Liver (tissue), 4 donors: Measurements from ENCODE around the gene CHRNG. TPM values are rescaled to one million over a fixed set of nuclear protein-coding genes. Genes with fewer than 3 reads are reported as not detected.

Source experiments
- polyA plus RNA-seq, 2 donors: library from polyadenylated mRNA; stranded (reverse) in 1 of 2; unstranded in 1 of 2; fragments of 200-250 nt in 1 of 2; fragments of >200 nt in 1 of 2; fragmentation: Nextera tagmentation in 1 of 2; extraction: Ambion mirVana in 1 of 2; gene quantifications; one replicate each; pipeline versions ENCODE4 v1.2.1 to v1.2.3, GENCODE V29; 2013 to 2015
- total RNA-seq, 2 donors: library from RNA; depleted of rRNA; stranded (reverse); fragments of >200 nt; gene quantifications; one replicate each; pipeline ENCODE4 v1.2.3, GENCODE V29; 2014
- donor health status: healthy.
- donor health status: healthy.
- donor health status: healthy.

CHRNG gene
- total and polyA plus RNA-seq, 4 donors = not detected

Other genes with a start within 250 kb of the CHRNG start
- not detected for gene ALPP, start 160.9 kb upstream of the CHRNG start, total RNA-seq
- not detected for gene ALPP, start 160.9 kb upstream of the CHRNG start, polyA plus RNA-seq
- not detected for gene ALPG, start 132.8 kb upstream of the CHRNG start, total RNA-seq
- not detected for gene ALPG, start 132.8 kb upstream of the CHRNG start, polyA plus RNA-seq
- gene ALPI, start 83.5 kb upstream of the CHRNG start, total RNA-seq = not detected
- under 1 TPM in 1 of 2 donors, not detected in 1; 0.02 TPM for gene ALPI, start 83.5 kb upstream of the CHRNG start, polyA plus RNA-seq
- 1 to 10 TPM in 1 of 2 donors, not detected in 1; 1.8 TPM for gene ECEL1, start 51.9 kb upstream of the CHRNG start, total RNA-seq
- gene ECEL1, start 51.9 kb upstream of the CHRNG start, polyA plus RNA-seq = under 1 TPM in 1 of 2 donors, not detected in 1; 0.67 TPM
- not detected for gene PRSS56, start 19.3 kb upstream of the CHRNG start, total RNA-seq
- gene PRSS56, start 19.3 kb upstream of the CHRNG start, polyA plus RNA-seq = under 1 TPM in 1 of 2 donors, not detected in 1; 0.02 TPM
- not detected for gene CHRND, start 13.5 kb upstream of the CHRNG start, total RNA-seq
- not detected for gene CHRND, start 13.5 kb upstream of the CHRNG start, polyA plus RNA-seq
- gene TIGD1, start 10.9 kb downstream of the CHRNG start, total RNA-seq = 1 to 10 TPM; 1.8 to 3.0 TPM
- gene TIGD1, start 10.9 kb downstream of the CHRNG start, polyA plus RNA-seq = 1 to 10 TPM in 1 of 2 donors, under 1 TPM in 1; 0.50 to 1.6 TPM
- 10 to 100 TPM; 30.0 to 46.9 TPM for gene EIF4E2, start 11.0 kb downstream of the CHRNG start, total RNA-seq
- 10 to 100 TPM; 44.6 to 46.3 TPM for gene EIF4E2, start 11.0 kb downstream of the CHRNG start, polyA plus RNA-seq
- 10 to 100 TPM in 1 of 2 donors, 1 to 10 TPM in 1; 3.3 to 13.9 TPM for gene EFHD1, start 93.9 kb downstream of the CHRNG start, total RNA-seq
- 10 to 100 TPM in 1 of 2 donors, 1 to 10 TPM in 1; 6.7 to 28.5 TPM for gene EFHD1, start 93.9 kb downstream of the CHRNG start, polyA plus RNA-seq
- 10 to 100 TPM; 35.3 to 50.5 TPM for gene GIGYF2, start 157.6 kb downstream of the CHRNG start, total RNA-seq
- 10 to 100 TPM; 10.6 to 18.2 TPM for gene GIGYF2, start 157.6 kb downstream of the CHRNG start, polyA plus RNA-seq
- gene KCNJ13, start 236.9 kb downstream of the CHRNG start, total RNA-seq = under 1 TPM in 1 of 2 donors, not detected in 1; 0.08 TPM
- under 1 TPM in 1 of 2 donors, not detected in 1; 0.79 TPM for gene KCNJ13, start 236.9 kb downstream of the CHRNG start, polyA plus RNA-seq